Transverse colon (tissue), 4 donors: ENCODE data around the gene ATAT1. TPM values are rescaled to one million over a fixed set of nuclear protein-coding genes. Genes with fewer than 3 reads are reported as not detected.
A peak's percentile ranks its signal among the peaks of the same experiment; 100 is the strongest.

Experiments
- DNase-seq: peaks from one replicate; pipeline ENCODE4 v3.0.0-alpha.2; 2019
- H3K27ac ChIP-seq, 4 donors: fragments of 200-600 bp; sonication (generic); 2 replicates each; pipeline ENCODE4 v1.5.1; 2016 to 2018; ENCODE audit warnings: inconsistent platforms in 4 of 4
- H3K27me3 ChIP-seq: fragments of 200-600 bp; sonication (generic); 2 replicates; pipeline ENCODE4 v1.5.1; 2017; ENCODE audit warnings: inconsistent platforms
- H3K36me3 ChIP-seq, 4 donors: fragments of 200-600 bp; sonication (generic); 2 replicates each; pipeline ENCODE4 v1.5.1; 2017 to 2019; ENCODE audit warnings: inconsistent platforms in 4 of 4
- H3K4me1 ChIP-seq, 4 donors: fragments of 200-600 bp; sonication (generic); 2 replicates each; pipeline ENCODE4 v1.5.1; 2017 to 2020; ENCODE audit warnings: inconsistent platforms in 4 of 4
- H3K4me3 ChIP-seq, 4 donors: fragments of 200-600 bp; sonication (generic); 1 replicate in 1 of 4; 2 replicates in 3 of 4; pipeline versions ENCODE4 v1.5.1 to v1.6.1; 2017 to 2019; ENCODE audit warnings: inconsistent platforms in 4 of 4
- H3K9me3 ChIP-seq, 2 donors: fragments of 200-600 bp; sonication (generic); 2 replicates each; pipeline ENCODE4 v1.5.1; 2017 to 2019; ENCODE audit warnings: inconsistent platforms in 2 of 2
- EP300 ChIP-seq: sonication (generic); formaldehyde crosslinking; IDR thresholded peaks from one replicate; pipeline ENCODE4 v1.6.1; 2017; ENCODE audit warnings: antibody characterized with exemption, low read depth
- POLR2A ChIP-seq: fragments of 450-650 bp; IDR thresholded peaks from one replicate; pipeline ENCODE4 v1.6.1; 2016; ENCODE audit warnings: antibody characterized with exemption, mild to moderate bottlenecking, moderate library complexity
- POLR2AphosphoS5 ChIP-seq, 3 donors: sonication (generic); formaldehyde crosslinking; IDR thresholded peaks; one replicate each; pipeline ENCODE4 v1.6.1; 2016; ENCODE audit warnings: antibody characterized with exemption in 3 of 3
- whole genome bisulfite sequencing, 2 donors: methylation state at CpG; one replicate each; pipeline ENCODE4 v1.1.5; 2018; ENCODE audit warnings: low coverage in 1 of 2; 5-methylcytosine and 5-hydroxymethylcytosine counted together
- in situ Hi-C, 4 donors: fragments of 200-750 bp; cut with MboI; loops; one replicate each; pipeline versions ENCODE4 v1.15.0 to v1.15.1; 2017; ENCODE audit warnings: low sequenced_read_pairs in 3 of 4, low pct_ligation_motif_present in 1 of 4, low pct_unique_long_range_greater_than_20kb in 1 of 4
- intact Hi-C: fragments of 100-400 bp; cut with DNase I; formaldehyde crosslinking; loops from one replicate; pipeline ENCODE4 v1.15.1; 2023; ENCODE audit warnings: low total_unique reads
- total RNA-seq, 4 donors: library from RNA; depleted of rRNA; stranded (reverse); fragments of >200 nt; gene quantifications; one replicate each; pipeline ENCODE4 v1.1.0, GENCODE V29; 2016
- TF ChIP-seq, protein P1 (sequence below), 5 experiments: fragments of 200-600 bp in 3 of 5; fragments of 450-650 bp in 2 of 5; sonication (generic) in 3 of 5; IDR thresholded peaks; 1 replicate in 2 of 5; 2 replicates in 3 of 5; pipeline ENCODE4 v1.5.1; 2016 to 2017; ENCODE audit warnings: antibody characterized with exemption in 5 of 5, inconsistent platforms in 3 of 5, mild to moderate bottlenecking in 2 of 5, moderate library complexity in 1 of 5

ATAT1 gene
- total RNA-seq, 4 donors from 2014 or later = 10.6 to 174 (median 22.2) TPM

- intact Hi-C loops = no loop called here
- TF ChIP-seq, protein P1, sequence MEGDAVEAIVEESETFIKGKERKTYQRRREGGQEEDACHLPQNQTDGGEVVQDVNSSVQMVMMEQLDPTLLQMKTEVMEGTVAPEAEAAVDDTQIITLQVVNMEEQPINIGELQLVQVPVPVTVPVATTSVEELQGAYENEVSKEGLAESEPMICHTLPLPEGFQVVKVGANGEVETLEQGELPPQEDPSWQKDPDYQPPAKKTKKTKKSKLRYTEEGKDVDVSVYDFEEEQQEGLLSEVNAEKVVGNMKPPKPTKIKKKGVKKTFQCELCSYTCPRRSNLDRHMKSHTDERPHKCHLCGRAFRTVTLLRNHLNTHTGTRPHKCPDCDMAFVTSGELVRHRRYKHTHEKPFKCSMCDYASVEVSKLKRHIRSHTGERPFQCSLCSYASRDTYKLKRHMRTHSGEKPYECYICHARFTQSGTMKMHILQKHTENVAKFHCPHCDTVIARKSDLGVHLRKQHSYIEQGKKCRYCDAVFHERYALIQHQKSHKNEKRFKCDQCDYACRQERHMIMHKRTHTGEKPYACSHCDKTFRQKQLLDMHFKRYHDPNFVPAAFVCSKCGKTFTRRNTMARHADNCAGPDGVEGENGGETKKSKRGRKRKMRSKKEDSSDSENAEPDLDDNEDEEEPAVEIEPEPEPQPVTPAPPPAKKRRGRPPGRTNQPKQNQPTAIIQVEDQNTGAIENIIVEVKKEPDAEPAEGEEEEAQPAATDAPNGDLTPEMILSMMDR (IDR thresholded peaks at IDR 0.05) = no peak
- TF ChIP-seq POLR2AphosphoS5 (IDR thresholded peaks at IDR 0.05) (no peak), POLR2A (no peak), EP300 (no peak)
- in situ Hi-C loops = no loop called here
- Histone ChIP-seq H3K4me1 (peaks cover 13 to 38% (median 25%) of the 10 kb centered on the region in 4 donors), H3K27ac (peak within 1 kb of the TSS; percentile 93 to 98 (median 97)), H3K4me3 (peak within 1 kb of the TSS; percentile 56 to 93 (median 82)), H3K9me3 (no peaks in the 10 kb centered on the region), H3K36me3 (peaks cover 0 to 8% (median 3%) of the 10 kb centered on the region in 4 donors), H3K27me3 (no peaks in the 10 kb centered on the region)
- WGBS, 2 donors = 1 to 8% methylated on average over 15 to 37 of the region's 37 CpGs
- peak; percentile 96 for DNase-seq
These were observed 20.0 kb downstream of the ATAT1 start, which contains the start of gene C6orf136 for GRCh38 chr6:30646450-30647241. C6orf136 (plus strand) TSS chr6:30647133; CDS start chr6:30647232, 99 bp downstream.

GRCh38 chr6:30647242-30648116 is 20.8 kb downstream of the ATAT1 start:
- Histone ChIP-seq H3K27ac (peak overlapping the region; percentile 93 to 98 (median 97)), H3K4me1 (peaks cover 13 to 38% (median 25%) of the 10 kb centered on the region in 4 donors), H3K36me3 (peaks cover 0 to 15% (median 5%) of the 10 kb centered on the region in 4 donors), H3K4me3 (peak overlapping the region; percentile 56 to 93 (median 82)), H3K9me3 (no peaks in the 10 kb centered on the region), H3K27me3 (no peaks in the 10 kb centered on the region)
- in situ Hi-C loops = no loop called here
- peak; percentile 71 for TF ChIP-seq POLR2A
- TF ChIP-seq, protein P1 (IDR thresholded peaks at IDR 0.05) = no peak
- TF ChIP-seq POLR2AphosphoS5 (IDR thresholded peaks at IDR 0.05) = peak in 2 of 3 donors; percentile 64 to 73
- TF ChIP-seq EP300 = no peak
- intact Hi-C loops = no loop called here
- DNase-seq = peak; percentile 81
- WGBS, 2 donors = 0% methylated on average over 3 to 40 of the region's 78 CpGs

- peaks cover 0 to 52% (median 23%) of the 10 kb centered on the region in 4 donors for H3K36me3 ChIP-seq
- H3K27ac ChIP-seq = no peak overlapping the region
- 86 to 89% methylated on average over 10 to 12 of the region's 12 CpGs for WGBS, 2 donors
- H3K27me3 ChIP-seq = no peaks in the 10 kb centered on the region
- TF ChIP-seq POLR2A (no peak), EP300 (no peak), POLR2AphosphoS5 (IDR thresholded peaks at IDR 0.05) (no peak)
- TF ChIP-seq, protein P1 (IDR thresholded peaks at IDR 0.05) = no peak
- in situ Hi-C loops (no loop called here), intact Hi-C loops (no loop called here)
- no peaks in the 10 kb centered on the region for H3K9me3 ChIP-seq
- H3K4me1 ChIP-seq = peaks cover 10 to 24% (median 20%) of the 10 kb centered on the region in 4 donors
- no peak for DNase-seq
- H3K4me3 ChIP-seq = no peak overlapping the region
These were observed 24.5 kb downstream of the ATAT1 start for GRCh38 chr6:30651143-30651542.
